ENCODE data around the gene ZNF618.
"Not testable (repeated sequence)": the region's sequence is repeated elsewhere in the genome, so short reads cannot be mapped to it uniquely, and the experiment has no call there.

ZNF618 gene

DNA sequence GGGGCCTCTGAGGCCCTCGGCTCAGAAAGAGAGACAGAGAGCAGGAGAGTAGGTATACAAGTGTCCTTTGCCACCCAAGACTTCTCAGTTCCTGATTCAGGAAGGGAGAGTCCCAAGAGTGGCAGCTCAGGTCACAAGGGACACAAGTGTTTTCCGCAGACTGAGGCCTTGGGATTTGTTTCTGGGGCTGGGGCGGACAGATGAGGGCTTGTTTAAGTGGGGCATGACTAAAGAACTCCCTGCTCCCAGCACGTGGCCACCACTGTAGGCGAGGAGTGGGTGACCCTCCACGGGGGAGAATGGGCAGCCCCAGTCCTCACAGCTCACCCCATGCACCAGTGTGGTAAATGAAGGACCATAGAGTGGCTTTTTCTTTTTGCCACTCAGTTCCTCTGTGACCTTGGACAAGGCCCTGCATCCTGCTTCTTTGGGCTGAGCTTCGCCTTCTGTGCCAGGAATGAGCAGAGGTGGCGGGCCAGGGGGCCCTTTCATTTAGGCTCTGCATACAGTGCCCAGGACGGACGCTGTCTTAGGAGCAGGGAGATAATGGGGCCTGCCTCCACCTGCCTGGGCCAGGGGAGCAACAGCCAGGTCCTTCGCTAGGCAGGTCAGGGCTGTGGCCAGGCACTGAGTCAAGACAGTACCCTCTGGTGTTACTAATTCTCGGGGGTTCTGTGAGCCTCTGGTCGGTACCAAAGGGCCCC is 151.2 kb downstream of the ZNF618 start:
- no peak for DNase-seq

DNA sequence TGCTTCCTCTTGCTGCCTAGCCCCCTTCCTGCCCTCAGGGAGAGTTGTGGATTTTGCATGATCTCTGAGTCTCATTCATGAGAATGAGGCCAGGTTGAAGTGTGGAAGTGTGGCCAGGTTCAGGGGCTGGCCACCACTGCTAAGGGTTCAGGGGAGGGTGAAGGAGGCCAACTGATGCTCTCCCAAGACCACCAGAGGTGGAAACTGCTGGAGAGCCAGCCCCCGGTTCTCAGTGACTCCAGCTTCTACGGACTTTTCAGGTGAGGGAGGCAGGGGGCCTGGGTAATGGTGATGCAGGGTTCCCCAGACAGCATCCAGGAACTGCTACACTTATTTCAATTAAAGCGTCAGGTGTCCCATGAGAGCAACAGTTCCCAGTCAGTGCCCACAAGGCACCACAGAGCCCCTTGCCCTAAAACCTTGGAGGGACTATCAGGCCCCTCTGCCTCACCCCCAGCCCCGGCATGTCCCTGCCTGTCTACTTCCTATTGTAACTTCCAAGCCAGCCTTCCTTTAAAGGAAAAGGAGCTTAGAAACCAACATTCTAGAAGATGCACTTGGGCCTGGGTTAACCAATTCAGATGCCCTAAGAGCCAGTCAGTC is 151.9 kb downstream of the ZNF618 start:
- no peak for DNase-seq

DNA sequence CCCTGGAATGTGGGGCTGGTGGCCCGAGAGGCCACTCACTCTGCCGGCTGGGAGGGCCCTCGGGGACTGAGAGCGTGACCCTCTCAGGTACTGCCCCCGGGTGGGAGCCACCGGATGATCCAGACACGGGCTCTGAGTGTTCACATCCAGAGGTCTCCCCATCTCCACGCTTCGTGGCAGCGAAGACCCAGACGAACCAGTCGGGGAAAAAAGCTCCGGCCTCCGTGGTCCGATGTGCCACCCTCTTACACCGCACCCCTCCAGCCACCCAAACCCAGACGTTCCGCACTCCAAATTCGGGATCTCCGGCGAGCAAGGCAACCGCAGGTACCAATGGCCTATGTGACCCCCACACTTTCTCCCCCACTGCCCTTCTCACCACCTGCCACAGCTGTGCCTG is 152.5 kb downstream of the ZNF618 start:
- no peak for DNase-seq

DNA sequence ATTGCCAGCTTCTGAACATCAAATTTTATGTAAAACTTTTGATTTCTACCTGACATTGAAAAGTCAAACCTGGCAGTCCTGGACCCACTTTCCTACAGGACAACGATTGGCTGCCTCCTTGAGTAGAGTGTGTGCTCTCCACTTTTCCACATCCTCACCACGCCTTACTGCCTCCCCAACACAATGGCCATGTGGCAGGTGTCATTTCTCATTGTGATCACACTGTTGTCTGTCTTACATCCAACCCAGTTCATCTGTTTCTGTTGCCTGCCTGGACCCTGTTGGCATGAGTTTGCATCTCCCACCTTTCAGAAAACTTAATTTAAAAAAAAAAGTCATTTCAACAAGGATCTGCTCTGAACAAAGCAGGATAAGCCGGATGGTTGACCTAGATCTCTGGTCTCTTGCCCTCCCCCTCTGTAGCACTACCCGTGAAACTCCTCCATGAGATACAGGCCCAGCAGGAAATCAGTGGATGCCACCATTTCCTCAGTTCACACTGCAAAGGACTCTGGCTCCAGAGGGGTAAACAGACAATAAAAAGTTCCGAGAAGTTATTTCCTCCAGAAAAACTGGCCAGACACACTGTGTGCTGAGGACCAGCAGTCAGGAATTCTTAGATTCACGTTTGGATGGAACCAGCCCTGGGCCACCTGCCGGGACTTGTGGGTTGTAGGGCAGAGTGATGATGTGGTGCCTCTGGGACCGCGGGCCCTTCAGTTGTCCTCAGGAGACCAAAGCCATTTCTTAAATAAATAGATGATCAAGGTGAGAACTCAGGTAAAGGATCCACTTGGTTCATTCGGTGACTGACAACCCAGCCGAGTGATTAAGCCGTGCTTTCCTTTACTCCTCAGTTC is 153.4 kb downstream of the ZNF618 start:
- DNase-seq: no peak

- no peak for DNase-seq
These were observed 154.3 kb downstream of the ZNF618 start for GRCh38 chr9:114030364-114030763.

DNA sequence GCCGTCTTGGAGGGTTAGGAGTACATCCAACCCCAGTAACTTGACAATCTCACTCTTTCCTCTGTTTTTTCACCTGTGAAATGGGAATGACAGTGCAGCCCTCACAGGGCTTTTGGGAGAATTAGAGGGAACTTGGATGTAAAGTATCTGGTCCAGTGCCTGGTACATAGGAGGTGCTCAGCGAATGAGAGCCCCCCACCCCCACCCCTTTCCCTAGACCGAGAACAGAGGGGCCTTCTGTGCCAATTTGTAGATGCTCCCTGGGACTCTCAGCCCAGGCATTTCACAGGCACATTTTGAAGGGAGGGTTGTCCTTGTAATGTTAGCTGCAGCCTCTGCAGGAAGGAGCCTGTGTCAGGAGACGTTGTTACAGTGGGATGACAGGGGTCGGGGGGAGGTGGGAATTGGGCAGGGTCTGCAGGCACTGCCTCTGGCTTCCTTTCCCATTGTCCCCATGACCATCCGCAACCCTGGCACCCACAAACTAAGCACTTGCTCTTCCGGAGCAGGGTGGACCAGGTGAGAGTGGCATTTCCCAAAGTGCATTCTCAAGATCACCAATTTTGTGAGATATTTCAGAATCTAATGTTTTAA is 155.0 kb downstream of the ZNF618 start:
- DNase-seq: no peak

DNA sequence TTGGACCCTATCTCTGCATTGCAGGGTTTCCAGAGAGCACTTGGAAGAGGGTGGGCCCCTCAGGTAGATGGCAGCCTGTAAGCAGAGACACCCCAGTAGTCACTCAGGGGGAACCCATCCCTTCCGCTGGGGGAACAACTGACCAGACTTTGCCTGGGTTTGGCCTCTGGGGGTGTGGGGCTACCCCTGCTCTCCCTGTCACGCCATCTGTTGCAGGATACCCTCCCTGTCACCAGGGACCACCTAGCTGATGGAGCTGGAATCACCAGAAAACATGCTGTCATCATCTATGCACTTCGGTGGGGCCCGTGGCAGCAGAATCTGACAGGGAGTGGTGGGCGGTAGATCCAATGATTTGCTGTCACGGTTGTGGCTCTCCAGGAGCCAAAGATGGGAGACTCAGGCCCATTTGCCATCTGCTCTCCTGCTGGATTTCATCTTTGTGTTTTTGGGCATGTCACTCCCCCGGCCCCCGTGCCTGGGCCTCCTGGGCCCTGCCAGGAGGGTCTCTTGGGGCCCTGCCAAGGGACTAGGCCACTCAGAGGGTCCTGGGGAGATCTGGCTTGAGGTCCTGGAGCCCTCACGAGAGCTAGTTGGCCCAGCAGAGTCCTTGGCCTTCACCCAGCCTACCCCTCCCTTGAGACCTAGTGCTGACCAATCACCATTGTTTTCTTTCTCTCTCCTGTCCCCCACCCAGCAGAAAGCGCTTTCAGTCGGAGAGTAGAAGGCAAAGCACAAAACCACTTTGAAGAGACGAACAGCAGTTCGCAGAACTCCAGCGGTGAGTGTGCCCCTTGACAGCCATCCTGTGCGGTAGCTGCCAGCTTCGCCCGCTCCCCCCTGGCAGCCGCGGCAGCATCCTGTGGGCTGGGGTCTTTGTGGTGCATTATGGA is 156.1 kb downstream of the ZNF618 start:
- DNase-seq: no peak

DNA sequence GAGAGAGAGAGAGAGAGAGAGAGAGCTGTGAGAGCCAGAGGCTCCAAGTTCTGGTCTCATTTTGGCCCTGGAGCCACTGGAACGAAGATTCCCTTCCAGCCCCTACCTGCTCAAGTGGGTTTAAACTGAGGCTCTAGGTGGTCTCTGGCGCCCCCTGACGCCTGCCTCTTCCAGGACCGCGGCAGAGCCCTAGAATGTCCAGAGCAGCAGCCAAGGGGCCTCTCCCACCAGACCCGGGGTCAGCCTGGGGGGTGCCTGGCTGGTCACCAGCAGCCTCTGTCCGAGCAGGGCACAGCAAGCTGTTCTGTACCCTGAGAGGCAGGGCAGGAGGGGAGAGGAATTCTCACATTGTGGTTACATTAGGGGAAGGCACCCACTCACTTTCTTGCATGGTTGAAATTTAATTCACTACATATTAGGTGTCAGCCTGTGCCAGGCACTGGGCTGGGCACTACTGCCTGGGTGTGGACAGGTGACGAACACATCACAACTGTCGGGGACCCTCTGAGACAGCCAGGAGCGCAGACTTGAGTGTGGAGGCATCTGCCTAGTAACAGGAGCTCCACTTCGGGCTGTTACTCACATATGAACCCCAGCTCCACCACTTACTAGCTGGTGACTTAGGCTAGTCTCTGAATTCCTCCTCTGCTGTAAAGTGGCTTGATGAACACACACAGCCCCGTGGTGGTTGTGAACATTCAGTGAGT is 157.4 kb downstream of the ZNF618 start:
- no peak for DNase-seq

DNA sequence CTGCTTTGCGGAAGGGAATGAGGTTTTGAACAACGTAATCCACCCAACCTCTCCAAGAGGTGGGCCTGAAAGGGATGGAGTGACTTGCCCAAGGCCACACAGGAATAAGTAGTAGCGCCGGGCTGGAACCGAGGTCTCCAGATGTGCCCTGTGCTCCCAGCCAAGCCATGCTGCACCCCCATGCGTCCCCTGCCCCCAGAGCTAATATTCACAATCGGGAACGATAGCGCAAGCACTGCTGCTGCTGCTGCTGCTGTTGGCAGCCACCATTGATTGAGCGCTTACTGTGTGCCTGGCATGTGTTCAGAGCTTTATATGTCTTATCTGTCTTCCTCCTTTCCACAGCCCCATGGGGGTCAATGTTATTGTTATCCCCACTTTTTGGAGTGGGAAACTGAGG is 158.1 kb downstream of the ZNF618 start:
- DNase-seq: no peak

GRCh38 chr9:114034661-114035062 is 158.6 kb downstream of the ZNF618 start:
- no peak for DNase-seq

DNA sequence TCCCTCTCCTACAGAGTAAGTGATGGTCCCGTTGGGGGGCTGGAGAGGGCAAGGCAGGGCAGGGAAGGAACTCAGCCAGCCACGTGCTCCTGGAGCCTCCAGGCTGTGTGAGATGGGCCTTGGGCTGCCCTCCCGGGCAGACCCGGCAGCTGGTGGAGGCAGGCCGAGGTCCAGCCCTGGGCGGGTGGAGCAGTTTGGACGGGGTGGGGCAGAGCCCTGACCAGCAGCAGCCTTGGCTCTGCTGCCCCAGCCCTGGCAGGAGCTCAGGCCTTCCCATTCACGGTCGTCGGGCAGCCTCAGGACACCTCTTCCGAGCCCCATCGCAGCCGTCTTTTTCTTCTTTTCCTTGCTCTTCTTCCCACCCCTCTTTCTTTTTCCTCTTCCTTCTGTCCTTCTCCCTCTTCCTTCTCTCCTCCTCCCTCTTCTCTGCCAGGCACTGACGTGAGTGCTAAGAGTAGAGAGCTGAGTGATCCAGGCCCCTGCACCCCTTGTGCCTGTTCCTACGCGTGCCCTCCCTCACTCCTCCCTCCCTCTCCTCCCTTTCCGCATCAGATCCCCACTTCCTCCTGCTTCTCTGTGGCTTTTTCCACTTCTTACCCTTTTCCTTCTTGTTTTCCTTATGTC is 159.2 kb downstream of the ZNF618 start:
- DNase-seq: no peak

GRCh38 chr9:114035845-114036801 is 160.0 kb downstream of the ZNF618 start:
- DNase-seq: no peak

DNA sequence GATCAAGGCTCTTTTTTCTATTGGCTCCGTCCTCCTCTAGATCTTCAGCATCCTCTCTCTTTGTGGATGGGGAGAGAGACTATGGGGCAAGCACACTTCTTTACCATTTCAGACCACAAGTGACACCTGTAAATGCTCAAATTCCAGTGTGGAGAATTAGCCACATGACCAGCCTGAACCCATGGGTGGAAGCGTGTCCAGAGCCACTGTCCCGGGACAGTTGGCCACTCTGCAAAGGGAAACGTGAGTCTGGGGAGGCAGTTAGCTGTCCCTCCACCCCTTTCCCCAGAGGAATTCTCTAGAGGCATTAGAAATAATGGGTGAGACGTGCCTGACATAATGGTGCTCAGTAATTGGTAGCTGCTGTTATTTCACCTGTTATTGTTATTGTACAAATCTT is 161.1 kb downstream of the ZNF618 start:
- DNase-seq: no peak

GRCh38 chr9:114037961-114038723 is 162.0 kb downstream of the ZNF618 start:
- no peak for DNase-seq

- DNase-seq: no peak
These were observed 162.7 kb downstream of the ZNF618 start for GRCh38 chr9:114038724-114039313.

- DNase-seq: no peak
These were observed 163.4 kb downstream of the ZNF618 start for GRCh38 chr9:114039484-114039883.

GRCh38 chr9:114043660-114044059 is 167.6 kb downstream of the ZNF618 start:
- not testable (repeated sequence) for DNase-seq

DNA sequence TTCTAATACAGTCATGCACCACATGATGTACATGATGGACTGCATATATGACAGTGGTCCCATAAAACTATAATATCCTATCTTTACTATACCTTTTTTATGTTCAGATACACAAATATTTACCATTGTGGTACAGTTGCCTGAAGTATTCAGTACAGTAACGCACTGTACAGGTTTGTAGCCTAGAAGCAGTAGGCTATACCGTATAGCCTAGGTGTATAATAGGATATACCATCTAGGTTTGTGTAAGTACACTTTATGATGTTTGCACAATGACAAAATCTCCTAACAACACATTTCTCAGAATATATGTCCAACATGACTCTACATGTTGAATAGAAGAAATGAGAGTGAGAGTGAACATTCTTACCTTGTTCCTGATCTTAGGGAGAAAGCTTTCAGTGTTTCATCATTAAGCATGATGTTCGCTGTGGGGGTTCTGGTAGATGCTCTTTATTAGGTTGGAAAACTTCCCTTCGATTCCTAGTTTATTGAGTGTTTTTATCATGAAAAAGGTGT is 170.2 kb downstream of the ZNF618 start:
- DNase-seq: no peak

- DNase-seq: no peak
These were observed 170.8 kb downstream of the ZNF618 start for GRCh38 chr9:114046875-114047274.

Data from activated naive CD4-positive, alpha-beta T cell treated with Interleukin-2 at 50 U/mL for 16 hours (primary cell).